B cell (primary cell): Measurements from ENCODE around the gene PET100.

ENCODE experiments used
- CTCF ChIP-seq: fragments of 200-600 bp; IDR thresholded peaks from one replicate; pipeline ENCODE4 v1.8.0; 2022; ENCODE audit warnings: antibody characterized with exemption, mild to moderate bottlenecking
- EZH2 ChIP-seq: IDR thresholded peaks from 2 replicates; pipeline ENCODE4 v1.6.1; 2012; ENCODE audit warnings: borderline replicate concordance, low read depth, mild to moderate bottlenecking, moderate library complexity, low read length; ENCODE audit not compliant: insufficient read depth, poor library complexity, severe bottlenecking

GRCh38 chr19:7647156-7647555 is 17.6 kb downstream of the PET100 start:
- TF ChIP-seq CTCF (no peak), EZH2 (no peak)
